K562 (cell line): Measurements from ENCODE around the gene ZNF197. TPM values are rescaled to one million over a fixed set of nuclear protein-coding genes. Genes with fewer than 3 reads are reported as not detected.

Experiments used
- EGR1 ChIP-seq: fragments of 450-650 bp; conservative IDR thresholded peaks from 2 replicates; pipeline ENCODE4 v1.6.1; 2017; ENCODE audit warnings: mild to moderate bottlenecking
- ETV6 ChIP-seq, 3 experiments: fragments of 150-350 bp in 1 of 3; sonication (generic) in 1 of 3; formaldehyde crosslinking in 1 of 3; IDR thresholded peaks; 2 replicates each; pipeline versions ENCODE4 v1.6.1 to v1.8.0; 2014 to 2022; ENCODE audit warnings: borderline replicate concordance in 2 of 3, low read depth in 2 of 3, antibody characterized with exemption in 1 of 3, low read length in 1 of 3, mild to moderate bottlenecking in 1 of 3, missing genetic modification reagents in 1 of 3
- LCOR ChIP-seq: sonication (generic); formaldehyde crosslinking; IDR thresholded peaks from 2 replicates; pipeline ENCODE4 v1.8.0; 2022; ENCODE audit warnings: mild to moderate bottlenecking, missing genetic modification reagents
- POLR2A ChIP-seq: fragments of 450-650 bp; conservative IDR thresholded peaks from 2 replicates; pipeline ENCODE4 v1.6.1; 2016
- SPI1 ChIP-seq: IDR thresholded peaks from 2 replicates; pipeline ENCODE4 v1.6.1; 2011; ENCODE audit warnings: low read depth, low read length, control low read depth, borderline replicate concordance
- polyA plus RNA-seq, 8 experiments: library from polyadenylated mRNA; depleted of rRNA in 4 of 8; stranded (reverse) in 5 of 8; unstranded in 3 of 8; fragments of >200 nt; fragmentation: Nextera tagmentation in 2 of 8; fragmentation: Illumina TruSeq in 1 of 8; extraction: Ambion mirVana in 2 of 8; extraction: Trizol in 1 of 8; gene quantifications; 2 replicates each; pipeline versions ENCODE4 v1.2.1 to v1.2.3, GENCODE V29; 2011 to 2014; ENCODE audit warnings: inconsistent platforms in 1 of 8, missing spikeins in 1 of 8
- total RNA-seq, 7 experiments: library from RNA; depleted of rRNA in 6 of 7; stranded (reverse); fragments of >200 nt in 6 of 7; fragmentation: Illumina TruSeq in 2 of 7; extraction: Trizol in 2 of 7; gene quantifications; 2 replicates each; pipeline versions ENCODE4 v1.2.1 to v1.2.3, GENCODE V29; 2011 to 2021; ENCODE audit warnings: low replicate concordance in 1 of 7
- TF ChIP-seq, protein P1 (sequence below): conservative IDR thresholded peaks from 2 replicates; pipeline ENCODE4 v1.6.1; 2011; ENCODE audit warnings: low read depth, mild to moderate bottlenecking, low read length; ENCODE audit not compliant: control insufficient read depth
- TF ChIP-seq, protein P2 (sequence below), 2 experiments: fragments of 450-650 bp; formaldehyde crosslinking in 1 of 2; IDR thresholded peaks; 2 replicates each; pipeline versions ENCODE4 v1.4.0 to v1.6.1; 2014 to 2020; ENCODE audit warnings: mild to moderate bottlenecking in 2 of 2, borderline replicate concordance in 1 of 2, low read depth in 1 of 2
- TF ChIP-seq, protein P3 (sequence below), 2 experiments: fragments of 450-650 bp; IDR thresholded peaks; 2 replicates each; pipeline ENCODE4 v1.6.1; 2018; ENCODE audit warnings: mild to moderate bottlenecking in 2 of 2, low read depth in 1 of 2; ENCODE audit not compliant: partially characterized antibody in 2 of 2

Gene ZNF197
- total and polyA plus RNA-seq, 9 of the 15 experiments (the other 6 are each of a cell fraction or from before 2014, with no cell fraction given) = 3.5 to 19.1 (median 13.7) TPM

DNA sequence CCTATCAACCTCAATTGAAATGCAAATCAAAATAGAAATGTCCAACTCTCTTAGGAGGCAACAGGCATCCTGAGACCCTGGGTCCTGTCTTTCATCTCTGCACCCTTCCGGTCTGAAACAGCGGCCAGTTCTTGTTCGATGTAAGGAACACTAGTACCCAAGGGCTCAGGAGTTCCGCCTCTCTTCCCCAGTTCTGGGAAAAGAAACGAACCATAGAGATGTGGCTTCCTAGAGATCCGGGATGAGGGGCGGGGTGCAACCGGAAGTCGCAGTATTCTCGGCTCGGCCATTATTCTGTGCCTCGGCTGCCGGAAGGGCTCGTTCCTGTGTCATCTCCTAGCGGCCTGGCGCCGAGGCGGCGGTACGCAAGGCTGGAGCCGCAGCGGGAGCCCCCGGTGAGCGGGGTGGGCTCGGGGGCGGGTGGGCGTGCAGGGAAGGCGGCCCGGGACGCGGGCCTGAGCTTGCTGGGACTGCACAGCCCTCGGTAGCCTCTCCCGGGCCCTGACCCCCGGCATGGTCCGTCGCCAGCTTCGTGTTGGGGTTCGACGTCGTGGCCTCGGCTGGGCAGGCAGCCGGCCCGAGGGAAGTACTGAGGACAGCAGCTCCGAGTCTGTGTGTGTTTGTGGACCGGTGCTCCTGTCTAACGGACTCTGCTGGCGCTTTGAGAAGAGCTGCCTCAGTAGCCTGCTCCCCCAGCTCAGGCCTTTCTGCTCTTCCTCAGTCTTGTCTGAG lies at the start of gene ZNF197 (continued):
- TF ChIP-seq, protein P1, sequence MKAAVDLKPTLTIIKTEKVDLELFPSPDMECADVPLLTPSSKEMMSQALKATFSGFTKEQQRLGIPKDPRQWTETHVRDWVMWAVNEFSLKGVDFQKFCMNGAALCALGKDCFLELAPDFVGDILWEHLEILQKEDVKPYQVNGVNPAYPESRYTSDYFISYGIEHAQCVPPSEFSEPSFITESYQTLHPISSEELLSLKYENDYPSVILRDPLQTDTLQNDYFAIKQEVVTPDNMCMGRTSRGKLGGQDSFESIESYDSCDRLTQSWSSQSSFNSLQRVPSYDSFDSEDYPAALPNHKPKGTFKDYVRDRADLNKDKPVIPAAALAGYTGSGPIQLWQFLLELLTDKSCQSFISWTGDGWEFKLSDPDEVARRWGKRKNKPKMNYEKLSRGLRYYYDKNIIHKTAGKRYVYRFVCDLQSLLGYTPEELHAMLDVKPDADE = peak; percentile 83
- TF ChIP-seq LCOR (no peak), EGR1 (peak; percentile 61), POLR2A (peak; percentile 82), ETV6 (IDR thresholded peaks at IDR 0.05; ENCODE audit: borderline replicate concordance in 1 of 2, low read depth in 2 of 2, low read length in 1 of 2) (peak; percentile 87 to 88; a peak in 3 of 4 replicates), ETV6 (CRISPR knock-in tag; IDR thresholded peaks at IDR 0.05; ENCODE audit: borderline replicate concordance) (no peak), SPI1 (peak; percentile 57; the same call in 1 of the 2 replicates)
- TF ChIP-seq, protein P2, sequence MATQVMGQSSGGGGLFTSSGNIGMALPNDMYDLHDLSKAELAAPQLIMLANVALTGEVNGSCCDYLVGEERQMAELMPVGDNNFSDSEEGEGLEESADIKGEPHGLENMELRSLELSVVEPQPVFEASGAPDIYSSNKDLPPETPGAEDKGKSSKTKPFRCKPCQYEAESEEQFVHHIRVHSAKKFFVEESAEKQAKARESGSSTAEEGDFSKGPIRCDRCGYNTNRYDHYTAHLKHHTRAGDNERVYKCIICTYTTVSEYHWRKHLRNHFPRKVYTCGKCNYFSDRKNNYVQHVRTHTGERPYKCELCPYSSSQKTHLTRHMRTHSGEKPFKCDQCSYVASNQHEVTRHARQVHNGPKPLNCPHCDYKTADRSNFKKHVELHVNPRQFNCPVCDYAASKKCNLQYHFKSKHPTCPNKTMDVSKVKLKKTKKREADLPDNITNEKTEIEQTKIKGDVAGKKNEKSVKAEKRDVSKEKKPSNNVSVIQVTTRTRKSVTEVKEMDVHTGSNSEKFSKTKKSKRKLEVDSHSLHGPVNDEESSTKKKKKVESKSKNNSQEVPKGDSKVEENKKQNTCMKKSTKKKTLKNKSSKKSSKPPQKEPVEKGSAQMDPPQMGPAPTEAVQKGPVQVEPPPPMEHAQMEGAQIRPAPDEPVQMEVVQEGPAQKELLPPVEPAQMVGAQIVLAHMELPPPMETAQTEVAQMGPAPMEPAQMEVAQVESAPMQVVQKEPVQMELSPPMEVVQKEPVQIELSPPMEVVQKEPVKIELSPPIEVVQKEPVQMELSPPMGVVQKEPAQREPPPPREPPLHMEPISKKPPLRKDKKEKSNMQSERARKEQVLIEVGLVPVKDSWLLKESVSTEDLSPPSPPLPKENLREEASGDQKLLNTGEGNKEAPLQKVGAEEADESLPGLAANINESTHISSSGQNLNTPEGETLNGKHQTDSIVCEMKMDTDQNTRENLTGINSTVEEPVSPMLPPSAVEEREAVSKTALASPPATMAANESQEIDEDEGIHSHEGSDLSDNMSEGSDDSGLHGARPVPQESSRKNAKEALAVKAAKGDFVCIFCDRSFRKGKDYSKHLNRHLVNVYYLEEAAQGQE (IDR thresholded peaks at IDR 0.05; ENCODE audit: borderline replicate concordance) = peak; percentile 85
- TF ChIP-seq, protein P2 (CRISPR knock-in tag; IDR thresholded peaks at IDR 0.05; ENCODE audit: low read depth) = peak; percentile 89
- TF ChIP-seq, protein P3, sequence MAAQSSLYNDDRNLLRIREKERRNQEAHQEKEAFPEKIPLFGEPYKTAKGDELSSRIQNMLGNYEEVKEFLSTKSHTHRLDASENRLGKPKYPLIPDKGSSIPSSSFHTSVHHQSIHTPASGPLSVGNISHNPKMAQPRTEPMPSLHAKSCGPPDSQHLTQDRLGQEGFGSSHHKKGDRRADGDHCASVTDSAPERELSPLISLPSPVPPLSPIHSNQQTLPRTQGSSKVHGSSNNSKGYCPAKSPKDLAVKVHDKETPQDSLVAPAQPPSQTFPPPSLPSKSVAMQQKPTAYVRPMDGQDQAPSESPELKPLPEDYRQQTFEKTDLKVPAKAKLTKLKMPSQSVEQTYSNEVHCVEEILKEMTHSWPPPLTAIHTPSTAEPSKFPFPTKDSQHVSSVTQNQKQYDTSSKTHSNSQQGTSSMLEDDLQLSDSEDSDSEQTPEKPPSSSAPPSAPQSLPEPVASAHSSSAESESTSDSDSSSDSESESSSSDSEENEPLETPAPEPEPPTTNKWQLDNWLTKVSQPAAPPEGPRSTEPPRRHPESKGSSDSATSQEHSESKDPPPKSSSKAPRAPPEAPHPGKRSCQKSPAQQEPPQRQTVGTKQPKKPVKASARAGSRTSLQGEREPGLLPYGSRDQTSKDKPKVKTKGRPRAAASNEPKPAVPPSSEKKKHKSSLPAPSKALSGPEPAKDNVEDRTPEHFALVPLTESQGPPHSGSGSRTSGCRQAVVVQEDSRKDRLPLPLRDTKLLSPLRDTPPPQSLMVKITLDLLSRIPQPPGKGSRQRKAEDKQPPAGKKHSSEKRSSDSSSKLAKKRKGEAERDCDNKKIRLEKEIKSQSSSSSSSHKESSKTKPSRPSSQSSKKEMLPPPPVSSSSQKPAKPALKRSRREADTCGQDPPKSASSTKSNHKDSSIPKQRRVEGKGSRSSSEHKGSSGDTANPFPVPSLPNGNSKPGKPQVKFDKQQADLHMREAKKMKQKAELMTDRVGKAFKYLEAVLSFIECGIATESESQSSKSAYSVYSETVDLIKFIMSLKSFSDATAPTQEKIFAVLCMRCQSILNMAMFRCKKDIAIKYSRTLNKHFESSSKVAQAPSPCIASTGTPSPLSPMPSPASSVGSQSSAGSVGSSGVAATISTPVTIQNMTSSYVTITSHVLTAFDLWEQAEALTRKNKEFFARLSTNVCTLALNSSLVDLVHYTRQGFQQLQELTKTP (IDR thresholded peaks at IDR 0.05; ENCODE audit: low read depth in 1 of 2, partially characterized antibody in 2 of 2) = peak in 1 of 2 experiments; percentile 50
